Islet of Langerhans (tissue), 1 donor: Measurements from ENCODE around the gene ZNRD2.

ENCODE experiments used
- FAIRE-seq: peaks from one replicate; lab custom pipeline; 2011; peaks lifted over from hg19 to GRCh38; lab: Jason Lieb, UNC

ZNRD2 gene

GRCh38 chr11:65573391-65574079 is 3.3 kb downstream of the ZNRD2 start:
- no peak for FAIRE-seq

- FAIRE-seq: no peak
These were observed 4.0 kb downstream of the ZNRD2 start for GRCh38 chr11:65574109-65574810.

GRCh38 chr11:65574811-65575567 is 4.7 kb downstream of the ZNRD2 start:
- FAIRE-seq: no peak

- no peak for FAIRE-seq
These were observed 5.4 kb downstream of the ZNRD2 start, which contains the start of gene EHBP1L1 for GRCh38 chr11:65575568-65576231. EHBP1L1 (plus strand) TSS chr11:65576053; CDS start chr11:65576303, 250 bp downstream.

- FAIRE-seq: no peak
These were observed 6.1 kb downstream of the ZNRD2 start for GRCh38 chr11:65576232-65576866.

- FAIRE-seq: no peak
These were observed 6.8 kb downstream of the ZNRD2 start for GRCh38 chr11:65576867-65577755.

GRCh38 chr11:65577756-65578109 is 7.5 kb downstream of the ZNRD2 start:
- FAIRE-seq: no peak

GRCh38 chr11:65578134-65578533 is 7.9 kb downstream of the ZNRD2 start:
- no peak for FAIRE-seq

- no peak for FAIRE-seq
These were observed 8.4 kb downstream of the ZNRD2 start for GRCh38 chr11:65578667-65579066.

- no peak for FAIRE-seq
These were observed 9.0 kb downstream of the ZNRD2 start for GRCh38 chr11:65579291-65579690.

- FAIRE-seq: no peak
These were observed 9.9 kb downstream of the ZNRD2 start for GRCh38 chr11:65580031-65580692.

- no peak for FAIRE-seq
These were observed 10.5 kb downstream of the ZNRD2 start for GRCh38 chr11:65580756-65581155.

GRCh38 chr11:65581928-65582327 is 11.7 kb downstream of the ZNRD2 start:
- FAIRE-seq: no peak

GRCh38 chr11:65583589-65583988 is 13.3 kb downstream of the ZNRD2 start:
- FAIRE-seq: no peak

- FAIRE-seq: no peak
These were observed 13.8 kb downstream of the ZNRD2 start for GRCh38 chr11:65584106-65584505.

GRCh38 chr11:65584723-65585171 is 14.5 kb downstream of the ZNRD2 start:
- FAIRE-seq: no peak

- FAIRE-seq: no peak
These were observed 15.3 kb downstream of the ZNRD2 start for GRCh38 chr11:65585396-65586246.

- no peak for FAIRE-seq
These were observed 16.0 kb downstream of the ZNRD2 start for GRCh38 chr11:65586247-65586630.

- no peak for FAIRE-seq
These were observed 16.4 kb downstream of the ZNRD2 start for GRCh38 chr11:65586676-65587075.
